H4 (cell line): ENCODE measurements around the gene FAM204A. TPM values are rescaled to one million over a fixed set of nuclear protein-coding genes. Genes with fewer than 3 reads are reported as not detected.
A peak's percentile ranks its signal among the peaks of the same experiment; 100 is the strongest.

Source experiments
- DNase-seq: peaks from one replicate; pipeline ENCODE4 v3.0.0-alpha.2; 2015; ENCODE audit warnings: low spot score
- total RNA-seq: library from RNA; depleted of rRNA; stranded (reverse); fragments of >200 nt; shearing (Covaris generic); gene quantifications from 2 replicates; pipeline ENCODE4 v1.2.3, GENCODE V29; 2014

The FAM204A gene
- total RNA-seq, 1 experiment from 2014 or later: 85.7 TPM

DNA sequence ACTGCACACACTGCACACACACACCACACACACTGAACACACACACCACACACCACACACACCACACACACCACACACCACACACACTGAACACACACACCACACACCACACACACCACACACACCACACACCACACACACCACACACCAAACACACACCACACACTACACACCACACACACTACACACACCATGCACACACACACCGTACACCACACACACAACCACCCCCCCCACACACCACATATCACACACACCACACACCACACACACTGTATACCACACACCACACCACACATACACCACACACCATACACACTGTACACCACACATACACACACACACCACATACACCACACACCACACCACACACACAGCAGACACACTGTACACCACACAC, 59.5 kb downstream of the FAM204A start:
- DNase-seq: no peak

DNA sequence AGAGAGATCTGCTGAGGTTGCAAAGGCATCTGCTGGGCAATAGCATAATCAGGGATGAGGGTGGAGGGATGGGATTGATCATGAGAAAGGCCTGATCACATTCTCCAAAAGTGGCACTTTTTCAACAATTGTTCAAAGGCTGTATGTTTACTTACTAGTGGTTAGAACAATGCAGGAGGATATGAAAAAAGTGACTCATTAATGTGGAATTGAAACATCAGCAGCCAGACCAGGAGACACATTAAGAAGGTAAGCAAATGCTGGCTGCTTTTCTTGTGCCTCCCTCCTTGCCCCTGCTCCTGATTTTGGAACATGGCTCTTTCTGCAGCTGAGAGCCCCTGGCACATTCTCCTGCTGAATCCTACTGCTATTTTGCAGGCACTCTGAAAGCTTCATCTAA, 63.5 kb downstream of the FAM204A start:
- no peak for DNase-seq

DNA sequence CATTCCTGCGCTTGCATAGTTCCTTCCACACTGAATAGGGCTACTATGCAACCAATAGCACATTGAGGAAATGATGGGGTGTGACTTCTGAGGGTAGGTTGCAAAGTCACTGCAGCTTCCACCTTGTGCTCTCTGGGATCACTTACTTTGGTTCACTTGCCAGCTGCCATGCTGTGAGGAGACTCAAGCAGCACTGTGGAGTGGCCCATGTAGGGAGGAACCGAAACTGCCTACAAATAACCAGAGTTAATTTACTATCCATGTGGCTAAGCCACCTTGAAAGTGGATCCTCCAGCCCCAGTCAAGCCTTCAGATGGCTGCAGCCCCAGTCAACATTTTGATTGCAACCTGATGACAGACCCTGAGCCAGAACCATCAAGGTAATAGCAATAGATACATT, 64.3 kb downstream of the FAM204A start:
- DNase-seq: no peak

DNA sequence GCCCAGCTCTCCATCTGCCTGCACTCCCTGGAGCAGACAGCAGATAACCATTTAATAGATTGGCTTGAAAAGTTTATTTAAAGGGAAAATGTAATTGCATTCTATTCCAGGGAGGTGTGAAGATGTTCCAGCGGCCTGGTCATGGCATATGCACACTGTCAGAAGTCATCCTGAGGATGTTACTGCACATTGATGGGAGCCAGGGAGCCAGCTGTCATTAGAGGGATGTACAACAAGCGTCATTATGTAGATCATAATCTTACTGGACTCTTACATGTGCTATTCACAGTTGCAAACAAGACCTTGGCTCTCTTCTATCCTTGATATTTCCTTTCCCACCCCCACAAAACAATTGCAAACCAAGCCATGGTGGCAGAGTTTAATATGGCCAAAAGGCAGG, 65.4 kb downstream of the FAM204A start:
- DNase-seq: no peak

DNA sequence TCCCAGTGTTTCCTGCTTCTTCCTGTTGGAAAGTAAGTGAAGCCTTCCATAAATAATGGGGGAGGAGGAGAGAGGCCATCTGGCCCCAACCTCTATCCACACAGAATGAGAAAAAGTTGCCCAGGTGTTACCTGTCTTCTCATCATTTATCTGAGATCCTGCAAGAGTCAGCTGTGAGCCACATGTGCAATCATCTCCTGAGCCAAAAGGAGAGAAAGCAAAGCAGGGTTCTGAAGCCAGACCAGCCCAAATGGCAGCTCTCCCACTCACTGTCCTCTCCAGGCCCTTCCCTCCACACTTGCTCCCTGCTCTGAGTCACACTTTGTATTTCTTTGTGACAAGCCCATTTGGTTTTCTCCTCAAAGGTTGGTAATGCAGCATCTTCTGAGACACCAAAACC, 65.9 kb downstream of the FAM204A start:
- DNase-seq: no peak

DNA sequence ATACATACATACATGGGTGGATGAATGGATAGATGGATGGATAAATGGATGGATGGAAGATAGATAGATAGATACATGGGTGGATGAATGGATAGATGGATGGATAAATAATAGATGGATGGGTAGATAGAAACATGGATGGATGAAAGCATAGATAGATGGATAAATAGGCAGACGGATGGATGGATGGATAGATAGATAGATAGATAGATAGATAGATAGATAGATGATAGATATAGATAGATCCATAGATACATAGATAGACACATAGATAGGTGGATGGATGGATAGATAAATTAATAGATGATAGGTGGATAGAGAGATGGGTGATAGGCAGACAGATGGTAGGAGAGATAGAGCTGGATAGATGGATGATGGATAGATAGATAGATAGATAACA, 68.5 kb downstream of the FAM204A start:
- DNase-seq: no peak

DNA sequence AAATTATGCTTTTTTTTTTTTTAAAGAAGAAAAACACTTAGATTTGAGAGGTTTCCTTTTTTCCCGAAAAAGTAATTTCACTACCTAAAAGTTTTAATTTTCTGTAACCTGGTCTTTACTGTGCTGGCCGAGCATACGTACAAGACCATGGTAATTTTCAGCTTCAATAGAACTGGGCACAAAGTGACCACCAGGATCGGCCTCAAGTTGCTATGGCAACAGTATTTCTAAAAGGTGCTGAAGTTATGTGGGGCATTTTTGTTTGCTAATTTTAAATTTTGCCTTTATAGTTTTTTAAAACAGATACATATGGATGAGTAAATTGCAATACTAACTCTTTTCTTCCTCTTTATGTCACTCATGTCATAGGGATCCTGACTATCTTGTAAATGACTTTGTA, 69.4 kb downstream of the FAM204A start:
- no peak for DNase-seq

DNA sequence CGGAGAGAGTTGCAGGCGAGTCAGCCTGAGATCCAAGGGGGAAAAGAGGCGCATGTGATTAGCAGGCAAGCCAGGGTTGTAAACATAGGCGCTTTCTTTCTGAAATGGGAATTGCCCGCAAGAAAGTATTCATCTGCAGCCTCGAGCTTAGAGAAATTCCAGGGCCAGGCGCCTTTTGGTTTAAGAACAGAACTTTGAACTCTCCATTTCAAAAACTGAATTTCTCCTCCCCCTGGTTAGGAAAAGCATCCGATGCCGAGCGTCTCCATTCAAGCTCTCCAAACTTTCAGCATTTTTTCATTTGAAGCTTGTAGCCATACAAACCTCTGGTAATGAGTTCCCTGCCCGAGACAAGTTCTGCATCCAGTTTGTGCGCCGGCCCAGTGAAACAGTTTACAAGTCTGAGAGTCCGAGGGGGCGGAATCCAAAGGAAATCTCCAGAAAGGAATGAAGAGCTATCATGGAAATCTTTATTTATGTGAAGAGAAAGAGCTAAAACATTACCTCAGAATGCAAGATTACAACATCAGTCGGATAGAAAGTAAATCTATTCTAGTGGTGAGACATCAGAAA, 69.9 kb downstream of the FAM204A start:
- DNase-seq: peak; percentile 28

DNA sequence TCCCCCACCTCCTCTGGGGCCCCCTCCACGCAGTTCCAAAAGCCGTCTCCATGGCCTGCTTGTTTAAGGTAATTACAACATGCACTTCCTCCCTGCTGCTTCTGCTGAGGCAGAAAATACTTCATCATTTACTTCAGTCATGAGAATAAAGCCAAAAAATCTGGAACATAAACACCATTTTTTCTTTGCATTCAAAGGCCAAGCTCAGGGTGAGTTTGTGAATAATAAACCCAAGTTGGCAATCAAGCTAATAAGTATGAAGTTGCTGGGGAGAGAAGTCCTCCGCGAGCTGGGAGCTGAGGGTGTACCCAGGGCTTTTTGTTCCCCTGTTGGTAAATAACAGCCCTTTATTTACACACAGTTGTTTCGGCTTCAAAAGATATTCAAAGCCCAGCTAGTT, 70.5 kb downstream of the FAM204A start:
- DNase-seq: no peak

DNA sequence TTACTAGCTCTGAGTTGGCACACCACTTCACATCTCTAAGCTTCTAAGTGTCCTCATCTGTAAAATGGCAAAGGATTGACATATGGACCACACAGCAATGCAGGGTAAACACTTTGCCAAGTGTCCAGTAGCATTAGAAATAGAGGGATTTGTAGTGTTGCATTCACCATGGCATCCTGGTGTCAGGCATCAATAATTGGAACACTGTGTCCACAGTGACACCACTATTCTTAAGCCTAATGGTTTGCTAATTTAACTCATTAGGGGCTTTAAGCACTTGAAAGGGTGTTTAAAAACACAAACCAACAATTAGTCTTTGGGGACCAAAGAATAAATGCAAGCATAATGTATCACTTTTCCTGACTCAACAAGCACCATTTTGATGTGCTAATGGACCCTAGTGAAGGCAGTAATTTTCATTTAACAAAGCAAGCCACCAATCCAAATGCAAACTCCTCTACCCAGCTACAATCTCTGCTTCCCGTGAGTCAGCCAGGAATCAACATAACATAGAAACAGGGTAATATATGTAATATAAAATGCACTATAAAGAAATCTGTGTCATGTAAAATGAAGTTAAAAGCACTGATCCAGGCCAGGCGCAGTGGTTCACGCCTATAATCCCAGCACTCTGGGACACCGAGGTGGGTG, 75.9 kb downstream of the FAM204A start:
- no peak for DNase-seq

DNA sequence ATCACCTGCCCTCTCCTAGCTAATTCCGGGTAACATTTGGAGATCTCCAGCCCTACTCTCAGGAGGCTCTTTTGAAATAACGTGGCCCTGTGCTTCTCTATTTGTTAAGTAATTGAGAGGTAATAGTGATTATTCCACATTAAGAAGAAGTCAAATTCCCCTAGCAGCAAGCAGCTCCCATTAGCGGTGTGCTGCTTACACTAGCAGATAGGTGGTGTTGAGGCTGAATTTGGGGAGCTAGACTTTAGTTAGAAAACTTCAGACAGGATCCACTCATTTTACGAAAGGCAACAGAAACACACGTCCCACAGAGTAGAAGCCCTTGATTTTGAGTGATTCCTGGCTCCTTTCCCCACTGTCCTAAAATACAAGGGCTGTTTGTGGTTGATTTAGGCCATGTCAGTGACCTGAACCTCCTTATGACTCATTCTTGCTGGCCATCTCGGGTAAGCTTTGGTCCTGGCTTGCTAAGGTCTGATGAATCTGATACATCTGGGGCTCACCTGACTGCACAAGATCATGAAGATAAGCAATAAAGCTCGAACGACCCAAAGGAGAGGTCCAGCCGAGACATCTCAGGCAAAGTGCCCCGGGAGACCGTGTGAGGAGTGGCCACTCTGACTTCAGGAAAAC, 77.2 kb downstream of the FAM204A start:
- DNase-seq: no peak

DNA sequence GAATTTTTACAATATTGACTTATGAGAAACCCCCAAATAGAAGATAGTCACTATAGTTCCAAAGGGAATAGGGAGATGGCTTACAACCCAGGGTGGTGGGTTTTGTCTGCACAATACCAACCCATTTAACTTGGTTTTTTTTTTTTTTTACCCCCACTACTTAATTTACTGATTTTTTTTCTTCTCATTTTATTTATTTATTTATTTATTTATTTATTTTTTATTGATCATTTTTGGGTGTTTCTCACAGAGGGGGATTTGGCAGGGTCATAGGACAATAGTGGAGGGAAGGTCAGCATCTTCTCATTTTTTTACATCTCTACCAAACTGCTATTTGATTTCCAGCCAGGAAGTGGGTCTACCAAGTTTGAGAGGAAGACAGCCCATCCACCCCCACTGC, 77.9 kb downstream of the FAM204A start:
- DNase-seq: no peak

DNA sequence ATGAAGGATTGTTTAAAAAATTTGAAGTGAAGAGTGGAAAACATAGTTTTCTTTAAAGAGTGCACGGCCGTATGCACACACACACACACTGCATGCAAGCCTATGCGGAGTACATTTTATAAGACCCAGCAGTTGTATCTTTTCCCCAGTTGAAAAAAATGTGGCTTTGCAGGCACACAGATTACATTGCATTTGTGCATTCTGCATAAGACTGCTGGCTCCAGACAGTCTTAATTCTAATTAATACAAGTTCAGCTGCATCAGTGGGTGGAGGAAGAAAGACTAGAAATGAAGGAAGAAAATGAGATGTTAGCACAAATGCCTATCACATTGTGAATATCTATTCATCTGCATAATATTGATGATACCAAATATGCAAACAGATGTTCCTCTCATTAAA, 79.6 kb downstream of the FAM204A start:
- DNase-seq: no peak

DNA sequence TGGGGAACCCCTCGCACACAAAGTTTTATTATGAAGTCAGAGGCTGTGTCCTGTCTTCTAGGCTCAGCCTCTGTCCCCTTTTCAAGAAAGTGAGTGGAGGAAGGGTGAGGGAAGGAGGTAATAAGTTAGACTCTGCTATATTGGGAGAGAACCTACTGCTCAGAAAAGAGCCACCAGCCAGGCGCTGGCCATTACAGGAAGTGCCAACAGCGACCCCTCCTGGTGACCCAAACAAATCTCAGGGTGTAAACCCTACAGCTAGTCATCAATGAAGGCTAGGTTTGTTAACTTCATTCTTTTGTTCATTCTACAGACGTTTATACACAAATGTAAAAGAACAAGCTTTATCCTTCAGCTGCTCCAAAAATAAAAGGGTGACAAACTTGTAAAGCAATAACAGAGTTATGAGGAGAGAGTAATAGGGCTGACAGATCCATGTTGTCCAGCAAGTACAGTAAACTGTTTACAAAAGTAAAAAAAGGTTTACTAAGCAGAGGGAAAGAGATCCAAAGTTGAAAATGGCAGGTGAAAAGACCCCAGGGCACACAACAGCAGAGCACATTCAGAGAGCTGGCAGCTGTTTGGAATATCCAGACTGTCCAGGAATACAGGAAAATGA, 82.7 kb downstream of the FAM204A start:
- DNase-seq: peak; percentile 45

DNA sequence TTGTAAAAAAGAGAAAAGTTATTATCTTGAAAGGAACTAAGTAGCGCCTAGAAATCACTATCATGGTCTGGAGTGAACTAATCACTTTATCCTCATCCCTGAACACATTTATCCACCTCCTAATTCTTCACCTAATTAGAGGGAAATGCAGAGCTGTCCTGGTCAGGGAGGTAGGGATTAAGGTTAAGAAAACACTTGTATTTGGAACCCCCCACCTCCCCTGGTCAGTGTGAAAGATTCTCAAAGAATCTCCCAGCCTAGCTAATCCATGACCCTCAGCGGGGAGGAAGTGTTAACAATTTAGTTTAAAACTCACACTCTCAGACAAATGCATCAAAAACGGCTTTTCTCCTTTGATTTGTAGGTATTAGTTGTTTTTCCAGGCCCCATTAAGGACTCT, 83.8 kb downstream of the FAM204A start:
- no peak for DNase-seq

DNA sequence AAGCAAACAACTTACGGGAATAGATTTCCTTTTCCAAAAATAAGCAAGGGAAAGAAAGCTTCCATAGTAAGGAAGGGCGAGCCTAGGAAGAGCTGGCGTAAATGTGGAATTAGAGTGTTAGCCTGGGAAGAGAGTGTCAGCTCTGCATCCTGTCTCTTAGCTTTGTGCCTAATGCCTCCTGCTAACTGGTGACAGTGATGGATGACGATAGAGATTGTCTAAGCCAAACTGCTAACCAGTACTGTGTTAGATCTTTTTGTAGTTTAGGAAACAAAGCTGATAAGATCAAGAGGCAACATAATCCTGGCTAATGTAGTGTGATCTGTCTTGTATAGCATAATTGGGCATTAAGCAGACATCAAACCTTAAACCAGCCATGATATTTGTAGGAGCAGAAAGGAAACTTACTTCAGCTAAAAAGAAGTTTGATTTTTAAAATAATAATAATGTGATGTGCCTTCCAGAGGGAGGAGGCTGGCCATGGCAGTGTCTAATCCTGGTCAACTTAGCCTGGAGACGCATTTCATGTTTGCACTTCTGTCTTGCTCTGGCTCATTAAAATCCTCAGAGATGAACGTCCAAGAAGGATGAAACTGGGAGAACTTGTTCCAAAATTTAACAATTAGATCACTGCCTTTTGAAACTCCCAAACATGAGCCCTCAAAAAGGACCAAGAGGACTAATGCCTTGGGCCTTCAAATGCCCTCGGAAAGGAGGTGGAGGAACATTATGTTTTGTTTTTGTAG, 85.1 kb downstream of the FAM204A start:
- DNase-seq: no peak

DNA sequence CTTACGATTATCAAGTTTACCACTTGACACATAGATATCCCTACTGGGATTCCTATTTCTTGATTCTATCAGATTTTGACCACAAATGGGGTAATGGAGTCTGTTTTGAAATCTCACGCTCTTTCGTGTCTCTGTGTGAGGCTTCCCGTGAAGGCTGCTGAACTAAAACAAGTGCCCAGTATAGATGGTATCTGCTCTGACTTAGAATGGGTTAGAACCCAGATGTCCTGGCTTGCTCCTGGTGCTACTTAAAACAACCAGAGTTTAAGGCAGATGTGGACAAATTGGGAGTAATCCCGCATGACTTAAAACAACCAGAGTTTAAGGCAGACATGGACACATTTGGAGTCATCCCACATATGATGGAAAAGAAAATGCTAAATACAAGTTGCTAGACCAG, 85.9 kb downstream of the FAM204A start:
- DNase-seq: no peak

DNA sequence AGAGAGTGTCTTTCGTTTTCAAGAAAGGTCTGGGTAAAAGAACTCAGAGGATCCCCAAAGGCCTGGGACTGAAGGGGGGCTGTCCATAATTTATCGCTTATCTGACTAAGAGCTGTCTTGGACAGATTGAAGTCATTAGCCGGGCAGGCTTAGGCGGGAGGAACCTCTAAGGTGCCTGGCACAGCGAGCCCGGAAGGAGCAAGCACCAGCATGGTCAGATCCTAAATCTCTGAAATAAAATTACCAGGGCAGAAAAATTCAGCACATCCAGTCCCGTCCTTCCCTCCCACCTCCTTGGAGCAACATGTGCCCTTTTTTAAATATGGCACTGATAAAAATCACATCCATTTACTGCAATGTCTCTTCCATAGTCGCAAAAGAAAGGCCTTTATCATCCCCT, 86.8 kb downstream of the FAM204A start:
- no peak for DNase-seq

DNA sequence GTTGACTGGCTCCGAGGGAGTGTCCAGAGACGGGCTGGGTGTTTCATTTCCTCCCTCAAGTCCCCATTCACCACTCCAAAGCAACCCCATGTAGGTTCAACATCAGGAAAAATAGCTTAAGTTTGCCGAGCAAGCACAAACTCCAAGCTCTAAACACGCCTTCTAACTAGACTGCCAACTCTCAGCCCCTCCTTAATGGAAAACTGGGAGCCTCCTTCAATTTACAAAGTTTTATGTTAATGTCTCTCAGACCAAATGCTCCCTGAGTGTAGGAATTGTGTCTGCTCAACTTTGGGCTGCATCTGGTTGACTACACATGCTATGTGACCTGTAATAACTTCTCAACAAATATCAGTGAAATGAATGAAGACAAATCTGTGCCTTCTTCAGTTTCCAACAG, 87.5 kb downstream of the FAM204A start:
- no peak for DNase-seq

DNA sequence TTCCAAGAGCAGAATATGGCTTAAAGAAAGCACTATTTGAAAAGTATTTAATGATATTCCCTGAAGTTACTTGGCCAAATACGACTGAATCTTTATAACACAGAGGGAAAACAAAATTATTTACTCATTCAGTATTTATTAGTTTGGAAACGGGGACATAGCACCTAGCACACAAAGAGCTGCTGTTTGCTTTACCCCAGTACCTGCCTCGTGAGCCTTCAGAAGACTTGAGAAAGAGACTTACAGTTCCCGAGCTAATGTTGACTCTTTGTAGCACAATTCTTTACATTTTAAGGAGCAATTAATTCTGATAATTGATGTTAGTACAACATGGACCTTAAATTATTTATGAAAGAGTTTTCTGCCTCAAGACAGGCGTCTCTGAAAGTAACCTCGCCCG, 88.7 kb downstream of the FAM204A start:
- no peak for DNase-seq

DNA sequence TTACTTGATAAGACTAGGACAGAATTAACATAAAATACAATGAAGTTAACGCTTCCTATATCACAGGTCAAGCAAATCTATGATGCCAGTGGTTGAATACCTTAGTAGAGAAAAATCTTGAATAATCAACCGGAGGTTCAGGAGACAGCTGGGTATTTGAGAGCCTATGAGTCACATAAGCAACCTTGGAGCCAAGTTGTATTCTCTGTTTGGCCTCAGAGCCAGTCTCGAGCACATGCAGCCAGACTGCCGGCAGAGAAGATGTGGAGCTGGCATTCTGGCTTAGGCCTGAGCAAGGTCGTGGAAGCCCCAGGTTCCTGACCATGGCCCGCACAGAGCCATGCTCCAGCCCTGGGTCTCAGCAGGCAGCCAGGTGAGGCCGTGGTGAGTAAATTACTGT, 90.3 kb downstream of the FAM204A start:
- DNase-seq: peak; percentile 13

DNA sequence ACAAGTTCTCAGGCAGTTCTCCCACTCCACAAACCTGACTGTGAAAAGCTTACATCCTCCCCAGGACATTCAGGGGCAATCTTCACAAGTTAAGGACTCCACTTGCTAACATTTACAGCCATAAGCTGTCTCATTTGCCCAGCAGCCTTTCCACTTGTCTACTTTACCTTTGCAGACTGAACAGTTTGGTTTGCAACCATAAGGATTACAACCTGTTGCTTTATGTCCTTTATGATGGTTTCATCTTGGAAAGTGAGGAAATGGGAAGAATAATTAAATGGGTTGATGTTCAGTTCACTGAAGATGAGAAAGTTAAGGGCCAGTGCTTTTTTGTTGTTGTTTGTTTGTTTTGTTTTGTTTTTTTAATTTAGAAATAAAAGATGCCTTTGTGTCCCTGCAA, 92.4 kb downstream of the FAM204A start:
- DNase-seq: no peak
